Hematopoietic multipotent progenitor cell treated with erythropoietin and hydrocortisone succinate and interleukin-3 and kit ligand, for 17 days (in vitro differentiated cells): ENCODE measurements around the gene SMCHD1.

Experiments used
- DNase-seq: peaks from one replicate; pipeline ENCODE4 v3.0.0-alpha.2; 2015; ENCODE audit warnings: low spot score

Gene SMCHD1

DNA sequence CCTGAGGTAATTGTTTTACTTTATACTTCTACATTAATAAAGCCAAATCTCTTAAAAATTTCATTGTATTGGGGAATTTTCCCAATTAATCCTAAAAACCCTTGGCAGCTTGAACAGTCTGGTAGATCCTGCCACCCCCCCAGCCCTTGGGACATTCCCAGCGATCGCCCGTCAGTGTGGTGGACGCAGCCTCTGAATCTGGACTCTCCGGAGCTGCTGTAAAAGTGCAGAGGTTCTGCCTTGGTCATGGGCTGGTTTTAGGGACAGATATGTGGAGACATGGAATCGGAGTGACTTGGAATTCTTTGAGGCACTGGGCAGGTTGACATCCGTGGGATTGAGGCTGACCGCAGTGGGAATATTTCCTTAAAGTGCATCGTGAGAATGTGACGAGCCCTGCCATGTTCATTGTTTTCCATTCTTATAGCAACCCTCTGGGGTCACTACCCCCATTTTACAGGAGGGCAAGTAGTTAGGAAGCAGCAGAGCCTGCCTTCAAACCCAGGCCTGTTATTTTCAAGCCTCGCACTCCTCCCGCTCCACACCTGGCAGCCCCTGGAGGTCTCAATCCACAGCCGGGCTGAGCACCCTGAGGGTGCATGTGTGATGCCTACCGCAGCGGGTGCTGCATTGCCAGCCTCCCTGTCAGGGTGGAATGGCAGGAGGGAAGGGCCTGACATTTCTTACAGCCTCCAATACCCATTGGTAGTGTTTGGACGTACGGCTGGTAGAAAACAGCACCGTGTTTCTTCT is 197.8 kb downstream of the SMCHD1 start:
- DNase-seq, result no peak

DNA sequence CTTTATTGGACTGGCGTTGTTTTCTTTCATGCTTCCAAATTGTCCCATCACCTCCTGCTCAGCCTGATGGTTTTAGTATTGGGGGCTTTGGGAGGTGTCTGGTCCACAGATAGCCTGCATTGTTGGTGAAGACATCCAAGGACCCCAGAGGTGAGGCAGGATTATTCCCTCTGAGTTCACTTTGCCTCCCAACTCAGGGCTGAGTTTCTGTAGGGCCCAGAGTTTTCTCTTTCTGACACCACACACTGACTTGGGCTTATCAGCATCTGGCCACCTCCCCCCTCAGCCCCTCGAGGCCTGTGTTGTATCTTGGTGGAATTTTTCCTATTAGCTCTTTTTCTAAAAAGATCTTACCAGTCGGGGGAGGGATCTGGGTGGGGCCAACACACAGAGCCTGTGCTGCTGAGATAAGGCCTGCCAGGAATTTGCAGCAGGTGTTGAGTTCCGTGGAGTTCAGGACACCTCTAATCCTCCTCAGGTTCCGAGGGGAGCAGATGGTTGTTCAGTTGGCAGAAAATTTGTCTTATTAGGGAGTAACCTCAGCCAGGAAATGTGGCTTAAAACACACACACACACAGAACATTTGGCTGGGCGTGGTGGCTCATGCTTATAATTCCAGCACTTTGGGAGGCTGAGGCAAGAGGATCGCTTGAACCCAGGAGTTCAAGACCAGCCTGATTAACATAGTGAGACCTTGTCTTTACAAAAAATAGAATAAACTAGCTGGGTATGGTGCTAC is 198.6 kb downstream of the SMCHD1 start:
- peak; percentile 81 for DNase-seq
